Activated CD4-positive, alpha-beta T cell treated with anti-CD3 and anti-CD28 coated beads, Interleukin-10, Interleukin-2, amounts not matched to agents 100 ng/mL and 50 ng/mL, durations not matched to agents 16 hours and 8 hours (primary cell): ENCODE measurements around the gene BET1L.
"Not testable (repeated sequence)": the region's sequence is repeated elsewhere in the genome, so short reads cannot be mapped to it uniquely, and the experiment has no call there.

Experiments used
- DNase-seq: peaks from one replicate; pipeline ENCODE4 v3.0.0-alpha.2; 2020

BET1L gene

GRCh38 chr11:225734-226453 lies 18.7 kb upstream of the BET1L start:
- peak; percentile 34 for DNase-seq

- DNase-seq: no peak
Measured at GRCh38 chr11:224424-224823, 17.2 kb upstream of the BET1L start.

- DNase-seq: no peak
Measured at GRCh38 chr11:223884-224283, 16.7 kb upstream of the BET1L start.

GRCh38 chr11:223026-223789 lies 16.0 kb upstream of the BET1L start:
- DNase-seq: no peak

- DNase-seq: no peak
Measured at GRCh38 chr11:221998-222789, 15.0 kb upstream of the BET1L start.

- DNase-seq: no peak
Measured at GRCh38 chr11:221539-221938, 14.3 kb upstream of the BET1L start.

- not testable (repeated sequence) for DNase-seq
Measured at GRCh38 chr11:220641-221215, 13.5 kb upstream of the BET1L start.

GRCh38 chr11:218815-219593 lies 11.8 kb upstream of the BET1L start:
- DNase-seq: no peak

- no peak for DNase-seq
Measured at GRCh38 chr11:217704-218103, 10.5 kb upstream of the BET1L start.

- DNase-seq: no peak
Measured at GRCh38 chr11:216081-216974, 9.1 kb upstream of the BET1L start.

GRCh38 chr11:215581-216037 lies 8.4 kb upstream of the BET1L start:
- DNase-seq: no peak

- DNase-seq: no peak
Measured at GRCh38 chr11:214083-214482, 6.9 kb upstream of the BET1L start.

- no peak for DNase-seq
Measured at GRCh38 chr11:213111-213510, 5.9 kb upstream of the BET1L start.

- DNase-seq: no peak
Measured at GRCh38 chr11:212150-213100, 5.2 kb upstream of the BET1L start.

GRCh38 chr11:211741-212140 lies 4.5 kb upstream of the BET1L start:
- no peak for DNase-seq

- no peak for DNase-seq
Measured at GRCh38 chr11:211295-211694, 4.1 kb upstream of the BET1L start.

- DNase-seq: no peak
Measured at GRCh38 chr11:210803-211180, 3.6 kb upstream of the BET1L start.

GRCh38 chr11:210122-210802 lies 3.1 kb upstream of the BET1L start:
- DNase-seq: no peak
